Natural killer cell (primary cell): Measurements from ENCODE around the gene APBA2. TPM values are rescaled to one million over a fixed set of nuclear protein-coding genes. Genes with fewer than 3 reads are reported as not detected.

ENCODE experiments used
- ATAC-seq, 3 donors: fragments of 150-1000 bp in 2 of 3; fragments of 200-7000 bp in 1 of 3; cut with Tn5 transposase; 1 replicate in 1 of 3; 2 replicates in 2 of 3; pipeline ENCODE4 v1.10.0; 2021; ENCODE audit warnings: mild to moderate bottlenecking in 2 of 3, moderate library complexity in 2 of 3
- DNase-seq, 2 donors: peaks; one replicate each; pipeline versions ENCODE4 v3.0.0 to v3.0.0-alpha.2; 2013 to 2021; ENCODE audit warnings: mixed read lengths in 1 of 2
- H3K27ac ChIP-seq: one replicate; pipeline ENCODE4 v1.5.1; 2013; ENCODE audit warnings: mild to moderate bottlenecking, low read length
- H3K27me3 ChIP-seq: one replicate; pipeline ENCODE4 v1.6.1; 2013; ENCODE audit warnings: low read length; ENCODE audit not compliant: control insufficient read depth, insufficient read depth
- H3K36me3 ChIP-seq: one replicate; pipeline ENCODE4 v1.6.1; 2013; ENCODE audit warnings: low read length; ENCODE audit not compliant: control insufficient read depth, insufficient read depth
- H3K4me1 ChIP-seq: one replicate; pipeline ENCODE4 v1.6.1; 2013; ENCODE audit warnings: low read length; ENCODE audit not compliant: control insufficient read depth, insufficient read depth
- H3K4me3 ChIP-seq: one replicate; pipeline ENCODE4 v1.5.1; 2013; ENCODE audit warnings: low read length
- H3K9me3 ChIP-seq: one replicate; pipeline ENCODE4 v1.6.1; 2013; ENCODE audit warnings: low read length; ENCODE audit not compliant: control insufficient read depth, insufficient read depth
- H3K27ac Mint-ChIP-seq, 2 donors: one replicate each; pipeline ENCODE4 v1.8.0; 2022; ENCODE audit warnings: mild to moderate bottlenecking in 2 of 2, mixed read lengths in 2 of 2, moderate library complexity in 1 of 2
- H3K27me3 Mint-ChIP-seq, 2 donors: one replicate each; pipeline ENCODE4 v1.8.0; 2022; ENCODE audit warnings: low read depth in 2 of 2, mixed read lengths in 2 of 2
- H3K36me3 Mint-ChIP-seq: one replicate; pipeline ENCODE4 v1.8.0; 2022; ENCODE audit warnings: mixed read lengths
- H3K4me1 Mint-ChIP-seq, 2 donors: one replicate each; pipeline ENCODE4 v1.8.0; 2022; ENCODE audit warnings: mixed read lengths in 2 of 2
- H3K4me3 Mint-ChIP-seq: one replicate; pipeline ENCODE4 v1.8.0; 2022; ENCODE audit warnings: mild to moderate bottlenecking, moderate library complexity, mixed read lengths
- H3K9me3 Mint-ChIP-seq, 2 donors: one replicate each; pipeline ENCODE4 v1.8.0; 2022; ENCODE audit warnings: mixed read lengths in 2 of 2
- CTCF ChIP-seq: fragments of 200-600 bp; IDR thresholded peaks from one replicate; pipeline ENCODE4 v1.8.0; 2022; ENCODE audit warnings: antibody characterized with exemption
- WGBS: methylation state at CpG from one replicate; pipeline ENCODE4 v1.1.7; 2013; ENCODE audit warnings: missing lambda C conversion rate; ENCODE audit not compliant: insufficient coverage; 5-methylcytosine and 5-hydroxymethylcytosine counted together
- intact Hi-C: fragments of 100-400 bp; cut with micrococcal nuclease; formaldehyde crosslinking; loops from one replicate; pipeline ENCODE4 v1.14.2; 2022
- total RNA-seq, 4 donors: library from RNA; stranded (reverse); fragments of 120-200 nt in 1 of 4; gene quantifications; one replicate each; pipeline versions ENCODE4 v1.2.3 to v1.2.4, GENCODE V29; 2013 to 2022

Gene APBA2
- total RNA-seq, 3 donors from 2014 or later (not counting 1 experiment from before 2014, with no cell fraction given): 96.4 to 119 (median 97.9) TPM

DNA sequence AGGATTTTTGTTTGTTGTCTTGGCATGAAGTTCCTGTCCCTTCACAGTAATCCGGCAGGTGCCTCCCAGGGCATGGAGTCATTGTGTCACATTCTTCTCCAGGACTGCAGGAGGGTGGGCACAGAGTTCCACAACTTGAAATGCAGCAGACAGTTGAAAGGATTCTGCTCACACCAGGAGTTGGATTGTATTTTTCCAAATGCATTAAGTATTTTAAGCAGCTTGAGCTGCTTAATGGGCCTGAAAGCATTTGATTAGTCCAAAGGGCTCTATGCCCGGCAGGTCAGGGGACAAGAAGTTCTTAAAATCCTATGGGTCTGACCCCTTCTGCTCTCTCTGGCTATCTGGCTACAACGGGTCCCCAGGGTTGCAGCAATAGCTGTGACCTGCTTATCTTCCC, 92.9 kb downstream of the APBA2 start:
- Histone ChIP-seq H3K36me3 (no peaks in the 10 kb centered on the region), H3K27me3 (no peaks in the 10 kb centered on the region), H3K9me3 (no peaks in the 10 kb centered on the region), H3K4me1 (peaks cover 11% of the 10 kb centered on the region), H3K27ac (no peak overlapping the region), H3K4me3 (no peak overlapping the region)
- intact Hi-C loops: no loop called here
- H3K27me3 Mint-ChIP-seq: no peaks in the 10 kb centered on the region
- no peak overlapping the region for H3K4me3 Mint-ChIP-seq
- no peak overlapping the region for H3K27ac Mint-ChIP-seq
- H3K9me3 Mint-ChIP-seq: no peaks in the 10 kb centered on the region
- peaks cover 49 to 57% of the 10 kb centered on the region in 2 donors for H3K4me1 Mint-ChIP-seq
- no peak for TF ChIP-seq CTCF
- DNase-seq: no peak
- H3K36me3 Mint-ChIP-seq: no peaks in the 10 kb centered on the region
- 94% methylated on average over 3 of the region's 3 CpGs for WGBS
- ATAC-seq: no peak

DNA sequence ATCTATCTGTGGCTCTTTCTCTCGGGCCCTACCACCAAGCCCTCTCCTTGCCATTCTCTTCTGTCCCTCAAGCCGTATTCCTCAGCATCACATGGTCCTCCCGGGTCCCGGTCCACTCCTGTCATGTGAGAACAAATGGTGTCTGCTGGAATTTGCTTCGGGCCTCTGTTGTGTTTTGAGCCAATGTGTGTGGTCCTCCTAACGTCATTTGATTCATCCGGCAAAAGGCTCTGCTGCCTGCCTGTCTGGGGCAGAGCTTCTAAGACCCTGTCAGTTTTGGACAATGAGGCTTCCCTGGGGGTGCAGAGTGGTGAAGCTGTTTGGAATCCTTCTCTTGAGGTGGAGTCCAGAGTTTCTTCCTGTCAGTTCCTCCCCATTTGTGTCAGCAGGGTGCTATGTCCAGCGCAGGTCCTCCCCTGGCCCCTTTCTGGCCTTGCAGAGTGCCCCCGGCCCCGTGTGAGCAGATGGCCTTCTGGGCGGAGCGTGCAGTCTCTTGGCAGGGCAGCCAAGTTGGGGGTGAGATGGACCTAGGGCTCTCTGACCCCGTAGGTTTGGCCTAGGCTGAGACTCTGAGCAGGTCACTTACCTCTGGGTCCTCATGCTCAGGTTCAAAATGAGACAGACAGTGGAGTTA, 93.6 kb downstream of the APBA2 start:
- peaks cover 15% of the 10 kb centered on the region for H3K4me1 ChIP-seq
- no peak overlapping the region for H3K27ac ChIP-seq
- Mint-ChIP-seq H3K27ac (peak overlapping the region in 1 of 2 donors; percentile 40), H3K4me3 (no peak overlapping the region), H3K36me3 (no peaks in the 10 kb centered on the region), H3K4me1 (peaks cover 48 to 50% of the 10 kb centered on the region in 2 donors), H3K27me3 (no peaks in the 10 kb centered on the region), H3K9me3 (no peaks in the 10 kb centered on the region)
- no peaks in the 10 kb centered on the region for H3K27me3 ChIP-seq
- H3K4me3 ChIP-seq: no peak overlapping the region
- no peak for ATAC-seq
- no peak for TF ChIP-seq CTCF
- intact Hi-C loops: no loop called here
- no peak for DNase-seq
- 90% methylated on average over 13 of the region's 13 CpGs for WGBS
- H3K36me3 ChIP-seq: no peaks in the 10 kb centered on the region
- no peaks in the 10 kb centered on the region for H3K9me3 ChIP-seq

- Histone ChIP-seq H3K36me3 (no peaks in the 10 kb centered on the region), H3K27ac (no peak overlapping the region), H3K4me3 (no peak overlapping the region), H3K4me1 (peaks cover 27% of the 10 kb centered on the region), H3K27me3 (no peaks in the 10 kb centered on the region), H3K9me3 (no peaks in the 10 kb centered on the region)
- ATAC-seq: no peak
- intact Hi-C loops: no loop called here
- WGBS: 85% methylated on average over 3 of the region's 3 CpGs
- H3K36me3 Mint-ChIP-seq: no peaks in the 10 kb centered on the region
- peaks cover 0 to 4% of the 10 kb centered on the region in 2 donors for H3K27me3 Mint-ChIP-seq
- no peak for TF ChIP-seq CTCF
- no peaks in the 10 kb centered on the region for H3K9me3 Mint-ChIP-seq
- peak overlapping the region in 1 of 2 donors; percentile 38 for H3K27ac Mint-ChIP-seq
- H3K4me3 Mint-ChIP-seq: no peak overlapping the region
- no peak for DNase-seq
- H3K4me1 Mint-ChIP-seq: peaks cover 49 to 50% of the 10 kb centered on the region in 2 donors
Observed at GRCh38 chr15:28980709-28981350, 95.1 kb downstream of the APBA2 start.

DNA sequence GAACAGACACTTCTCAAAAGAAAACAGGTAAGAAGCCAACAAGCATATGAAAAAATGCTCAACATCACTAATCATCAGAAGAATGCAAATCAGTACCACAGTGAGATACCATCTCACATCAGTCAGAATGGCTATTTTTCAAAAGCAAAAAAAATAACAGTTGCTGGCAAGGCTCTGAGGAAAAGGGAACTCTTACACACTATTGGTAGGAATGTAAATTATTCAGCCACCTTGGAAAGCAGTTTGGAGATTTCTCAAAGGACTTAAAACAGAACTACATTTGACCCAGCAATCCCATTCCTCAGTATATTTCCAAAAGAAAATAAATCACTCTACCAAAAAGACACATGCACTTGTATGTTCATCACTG, 95.6 kb downstream of the APBA2 start:
- no peak overlapping the region for H3K27ac ChIP-seq
- H3K4me1 ChIP-seq: peaks cover 30% of the 10 kb centered on the region
- H3K27me3 ChIP-seq: no peaks in the 10 kb centered on the region
- Mint-ChIP-seq H3K9me3 (no peaks in the 10 kb centered on the region), H3K36me3 (no peaks in the 10 kb centered on the region), H3K4me3 (no peak overlapping the region), H3K27ac (peak overlapping the region in 1 of 2 donors; percentile 38), H3K4me1 (peaks cover 49 to 50% of the 10 kb centered on the region in 2 donors), H3K27me3 (peaks cover 0 to 4% of the 10 kb centered on the region in 2 donors)
- TF ChIP-seq CTCF: no peak
- DNase-seq: no peak
- no peak for ATAC-seq
- H3K4me3 ChIP-seq: no peak overlapping the region
- no peaks in the 10 kb centered on the region for H3K9me3 ChIP-seq
- H3K36me3 ChIP-seq: no peaks in the 10 kb centered on the region
- intact Hi-C loops: no loop called here
